GM18508 (cell line): ENCODE data around the gene ATP6AP1.

ENCODE experiments used
- ATAC-seq: cut with Tn5 transposase; IDR thresholded peaks from one replicate; pipeline ENCODE4 v1.9.1; 2021; ENCODE audit warnings: moderate number of reproducible peaks; ENCODE audit not compliant: insufficient read depth, unreplicated experiment

Gene ATP6AP1

DNA sequence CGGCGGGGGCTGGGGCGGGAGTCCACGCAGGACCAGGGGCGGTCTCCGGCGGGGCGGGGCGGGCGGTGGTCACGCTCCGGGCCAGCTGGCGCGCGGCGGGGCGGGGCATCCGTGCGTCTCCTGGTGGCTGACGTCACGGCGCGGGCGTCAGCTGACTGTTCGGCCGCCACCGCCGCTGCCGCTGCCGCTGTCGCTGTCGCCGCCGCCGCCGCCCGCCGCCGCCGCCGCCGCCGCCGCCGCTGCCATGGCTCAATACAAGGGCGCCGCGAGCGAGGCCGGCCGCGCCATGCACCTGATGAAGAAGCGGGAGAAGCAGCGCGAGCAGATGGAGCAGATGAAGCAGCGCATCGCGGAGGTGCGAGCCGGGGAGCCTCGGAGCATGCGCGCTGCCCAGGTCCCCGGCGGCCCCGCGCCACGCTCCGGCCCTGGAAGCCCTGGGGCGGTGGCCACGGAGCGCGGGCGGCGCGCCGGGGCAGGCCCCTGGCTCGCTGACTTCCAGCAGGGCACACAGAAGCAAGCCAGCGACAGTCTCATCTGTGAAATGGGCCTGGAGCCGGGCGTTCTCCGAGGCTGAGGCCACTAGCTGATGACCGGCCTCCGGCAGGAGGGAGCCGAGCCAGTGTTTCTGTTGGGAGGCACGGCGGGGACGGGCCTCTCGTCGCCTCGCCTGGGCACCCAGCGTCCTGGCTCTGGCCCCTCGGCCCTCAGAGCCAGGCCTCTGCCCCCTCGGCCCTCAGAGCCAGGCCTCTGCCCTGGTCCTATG is 15.7 kb downstream of the ATP6AP1 start, which contains the start of gene FAM50A:
Gene FAM50A (plus strand): TSS at position 150 of the 763 bp plus-strand sequence. CDS start 95 bp downstream, at position 245.
- no peak for ATAC-seq

GRCh38 chrX:154444755-154445246 is 16.3 kb downstream of the ATP6AP1 start:
- ATAC-seq = no peak

- no peak for ATAC-seq
These were observed 17.3 kb downstream of the ATP6AP1 start for GRCh38 chrX:154445776-154446175.

DNA sequence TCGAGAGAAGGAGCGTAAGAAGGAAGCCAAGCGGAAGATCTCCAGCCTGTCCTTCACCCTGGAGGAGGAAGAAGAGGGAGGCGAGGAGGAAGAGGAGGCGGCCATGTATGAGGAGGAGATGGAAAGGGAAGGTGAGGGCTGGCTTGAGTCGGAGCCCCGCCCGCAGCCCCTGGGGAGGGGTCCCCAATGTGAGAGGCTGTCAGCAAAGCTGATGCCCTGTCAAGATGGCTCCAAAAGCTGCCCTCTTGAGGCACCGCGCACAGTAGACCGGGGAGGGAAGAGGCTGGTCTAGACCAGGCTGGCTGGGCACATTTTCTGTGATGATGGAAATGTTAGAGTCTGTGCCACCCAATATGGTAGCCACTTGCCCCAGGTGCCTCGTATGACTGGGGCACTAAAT is 18.0 kb downstream of the ATP6AP1 start:
- no peak for ATAC-seq

- ATAC-seq = no peak
These were observed 20.0 kb downstream of the ATP6AP1 start for GRCh38 chrX:154448484-154448883.

- no peak for ATAC-seq
These were observed 21.1 kb downstream of the ATP6AP1 start for GRCh38 chrX:154449618-154450017.

DNA sequence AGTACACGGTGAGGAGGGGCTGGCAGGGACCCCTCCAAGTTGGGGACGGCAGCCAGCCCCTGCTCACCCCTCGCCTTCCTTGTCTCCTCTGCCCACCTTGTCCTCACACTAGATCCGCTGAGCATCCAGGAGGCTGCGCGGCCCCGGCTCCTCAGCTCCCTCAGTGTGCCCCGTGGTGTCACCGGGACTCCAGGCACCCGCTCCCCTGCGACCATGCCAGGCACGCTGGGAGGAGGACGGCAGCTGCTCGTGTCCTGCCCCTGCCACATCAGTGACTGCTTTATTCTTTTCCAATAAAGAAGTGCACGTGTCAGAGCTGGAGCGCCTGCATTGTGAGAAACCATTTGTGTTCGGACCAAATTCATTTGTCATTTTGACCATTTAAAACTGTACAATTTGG is 21.8 kb downstream of the ATP6AP1 start:
- no peak for ATAC-seq

DNA sequence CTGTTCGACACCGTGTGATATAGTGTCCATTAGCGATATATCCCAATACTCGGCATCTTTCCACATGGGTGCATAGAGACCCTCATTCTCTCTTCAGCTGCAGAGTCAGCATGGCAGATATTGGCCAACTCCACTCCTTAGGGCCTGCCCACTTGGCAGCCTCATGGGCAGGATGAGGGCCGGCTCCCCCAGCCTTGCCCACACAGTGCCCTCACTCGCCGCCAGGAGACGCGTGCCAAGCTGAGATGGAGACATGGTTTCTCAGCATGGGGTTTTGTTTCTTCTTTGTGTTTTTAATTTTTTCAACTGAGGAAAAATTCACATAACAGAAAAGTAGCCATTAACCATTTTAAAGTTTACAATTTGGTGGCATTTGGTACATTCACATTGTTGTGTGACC is 24.3 kb downstream of the ATP6AP1 start:
- no peak for ATAC-seq

DNA sequence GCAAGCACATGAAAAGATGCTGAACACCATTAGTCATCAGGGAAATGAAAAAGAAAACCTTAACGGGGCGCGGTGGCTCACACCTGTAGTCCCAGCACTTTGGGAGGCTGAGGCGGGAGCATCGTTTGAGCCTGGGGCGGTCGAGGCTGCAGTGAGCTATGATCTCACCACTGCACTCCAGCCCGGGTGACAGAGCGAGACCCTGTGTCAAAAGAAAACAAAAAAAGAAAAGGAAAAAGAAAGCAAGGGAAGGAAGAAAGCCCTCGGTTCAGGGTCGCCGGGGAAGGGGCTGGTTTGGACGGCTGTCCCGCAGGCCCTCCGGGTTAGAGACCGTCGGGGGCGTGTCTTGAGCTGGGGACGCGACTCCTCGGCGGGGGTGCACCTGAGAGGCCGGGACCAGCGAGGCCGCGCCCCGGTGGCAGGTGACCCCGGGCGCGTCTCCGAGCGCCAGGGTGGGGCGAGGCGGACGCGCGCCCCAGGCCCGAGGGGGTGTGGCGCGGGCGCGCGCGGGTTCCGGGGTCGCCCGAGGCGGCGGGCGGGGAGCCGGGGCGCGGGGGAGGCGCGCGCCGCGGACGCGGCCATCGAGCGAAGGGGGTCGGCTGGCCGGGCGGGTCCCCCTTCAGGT is 29.1 kb downstream of the ATP6AP1 start:
- no peak for ATAC-seq

DNA sequence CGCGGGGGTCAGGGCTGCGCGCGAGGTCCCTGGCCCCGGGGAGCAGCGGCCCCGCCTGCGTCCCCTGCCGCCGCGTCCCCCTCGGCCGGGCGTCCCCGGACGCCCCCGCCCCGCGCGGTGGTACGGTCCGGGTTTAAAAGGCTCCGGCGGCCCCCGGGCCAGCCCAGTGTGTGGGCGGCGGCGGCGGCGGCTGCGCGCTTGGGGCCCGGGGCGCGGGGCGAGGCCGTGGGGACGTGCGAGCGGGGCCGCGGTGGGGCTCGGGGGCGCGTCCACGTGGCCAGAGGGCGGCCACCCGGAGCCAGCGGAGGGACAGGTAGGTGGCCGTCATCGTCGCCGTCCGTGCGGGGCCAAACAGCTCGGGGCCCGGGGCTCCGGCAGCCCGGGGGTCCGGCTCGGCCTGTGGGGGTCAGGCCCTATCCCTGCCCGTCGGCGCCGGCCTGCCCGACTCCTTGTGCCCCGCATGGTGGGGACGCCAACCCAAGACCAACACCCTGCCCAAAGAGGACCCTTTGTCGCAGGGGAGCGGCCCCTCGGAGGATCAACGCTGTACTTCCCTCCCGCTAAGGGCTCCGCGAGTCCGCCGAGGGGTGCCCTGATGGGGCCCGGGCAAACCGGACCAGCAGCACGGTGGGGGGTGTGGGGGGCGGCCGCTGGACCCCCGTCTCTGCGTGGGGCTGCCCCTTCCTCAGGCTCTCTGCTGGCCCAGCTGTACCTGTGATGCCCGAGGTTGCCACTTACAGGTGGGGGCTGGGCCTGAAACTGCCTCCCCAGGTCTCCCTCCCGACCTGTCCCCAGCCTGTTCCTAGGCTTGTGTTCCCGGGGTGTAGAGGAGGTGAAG is 29.9 kb downstream of the ATP6AP1 start, which contains the start of gene PLXNA3:
Gene PLXNA3 (plus strand): TSS at position 166 of the 838 bp plus-strand sequence. CDS start 1,903 bp downstream, outside the sequence.
- no peak for ATAC-seq

DNA sequence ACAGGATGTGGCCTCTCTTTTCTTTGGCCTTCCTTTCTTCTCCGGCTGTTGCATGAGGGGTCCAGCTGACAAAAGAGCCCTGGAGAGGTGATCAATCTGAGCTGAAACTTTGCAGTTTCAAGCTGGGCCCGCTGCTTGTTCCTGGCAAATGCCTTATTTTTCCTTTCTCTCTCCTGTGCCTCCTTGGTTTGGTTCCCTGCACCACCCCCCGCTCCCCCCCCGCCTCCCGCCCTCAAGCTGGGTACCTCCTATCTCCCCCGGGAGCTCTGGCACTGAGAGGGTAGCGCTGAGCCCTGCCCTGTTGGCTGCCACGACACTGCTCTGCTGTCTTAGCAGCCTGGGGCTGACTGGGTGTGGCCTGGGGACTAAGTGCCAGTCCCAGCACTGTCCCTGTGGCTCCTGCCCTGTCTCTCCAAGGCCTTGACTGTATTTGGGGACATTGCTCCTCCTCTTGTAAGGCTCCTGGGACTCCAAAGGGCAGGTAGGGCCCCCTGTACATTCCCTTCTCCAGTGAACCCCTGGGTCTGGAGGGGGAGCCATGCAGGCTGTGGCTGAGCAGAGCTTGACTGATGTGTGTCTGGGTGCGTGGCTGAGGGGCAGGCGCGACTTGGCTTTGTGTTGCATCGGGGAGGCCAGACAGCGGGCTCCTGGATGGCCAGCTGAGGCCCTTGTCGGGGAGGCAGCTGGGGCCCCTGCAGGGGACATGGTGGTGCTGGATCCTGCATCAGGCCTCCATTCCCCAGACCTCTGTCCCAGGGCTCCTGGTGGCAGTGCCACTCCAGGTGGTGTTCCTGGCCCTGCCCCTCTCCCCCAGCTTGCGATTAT is 30.7 kb downstream of the ATP6AP1 start:
- no peak for ATAC-seq

- ATAC-seq = no peak
These were observed 31.4 kb downstream of the ATP6AP1 start for GRCh38 chrX:154459832-154460231.

DNA sequence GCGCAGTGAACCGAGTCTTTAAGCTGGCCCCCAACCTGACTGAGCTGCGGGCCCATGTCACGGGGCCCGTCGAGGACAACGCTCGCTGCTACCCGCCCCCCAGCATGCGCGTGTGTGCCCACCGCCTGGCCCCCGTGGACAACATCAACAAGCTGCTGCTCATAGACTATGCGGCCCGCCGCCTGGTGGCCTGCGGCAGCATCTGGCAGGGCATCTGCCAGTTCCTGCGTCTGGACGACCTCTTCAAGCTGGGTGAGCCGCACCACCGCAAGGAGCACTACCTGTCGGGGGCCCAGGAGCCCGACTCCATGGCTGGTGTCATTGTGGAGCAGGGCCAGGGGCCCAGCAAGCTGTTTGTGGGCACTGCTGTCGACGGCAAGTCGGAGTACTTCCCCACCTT is 31.8 kb downstream of the ATP6AP1 start:
- ATAC-seq = no peak

GRCh38 chrX:154462396-154462795 is 33.9 kb downstream of the ATP6AP1 start:
- ATAC-seq = no peak

DNA sequence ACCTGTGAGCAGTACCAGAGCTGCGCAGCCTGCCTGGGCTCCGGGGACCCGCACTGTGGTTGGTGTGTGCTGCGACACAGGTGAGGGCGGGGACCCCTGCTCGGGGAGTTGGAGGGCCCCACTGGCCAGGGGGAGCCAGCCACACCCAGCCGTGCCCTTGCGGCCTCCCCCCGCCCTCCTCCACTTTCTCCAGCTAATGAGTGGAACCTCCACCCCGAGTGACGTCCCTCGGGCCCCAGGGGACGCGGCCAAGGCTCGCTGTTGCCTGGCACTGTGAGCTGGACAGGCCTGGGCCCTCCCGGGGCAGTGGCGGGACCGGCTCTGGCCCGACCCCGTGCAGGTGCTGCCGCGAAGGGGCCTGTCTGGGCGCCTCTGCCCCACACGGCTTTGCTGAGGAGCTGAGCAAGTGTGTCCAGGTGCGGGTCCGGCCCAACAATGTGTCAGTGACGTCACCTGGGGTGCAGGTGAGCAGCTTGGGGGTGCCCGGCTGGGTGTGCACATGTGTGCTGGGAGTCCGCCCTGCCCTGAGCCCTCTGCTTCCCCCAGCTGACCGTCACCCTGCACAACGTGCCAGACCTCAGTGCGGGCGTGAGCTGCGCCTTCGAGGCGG is 35.2 kb downstream of the ATP6AP1 start:
- ATAC-seq = no peak

GRCh38 chrX:154464806-154465365 is 36.4 kb downstream of the ATP6AP1 start:
- no peak for ATAC-seq

GRCh38 chrX:154465601-154466000 is 37.1 kb downstream of the ATP6AP1 start:
- ATAC-seq = no peak

- no peak for ATAC-seq
These were observed 37.6 kb downstream of the ATP6AP1 start for GRCh38 chrX:154466036-154466435.

DNA sequence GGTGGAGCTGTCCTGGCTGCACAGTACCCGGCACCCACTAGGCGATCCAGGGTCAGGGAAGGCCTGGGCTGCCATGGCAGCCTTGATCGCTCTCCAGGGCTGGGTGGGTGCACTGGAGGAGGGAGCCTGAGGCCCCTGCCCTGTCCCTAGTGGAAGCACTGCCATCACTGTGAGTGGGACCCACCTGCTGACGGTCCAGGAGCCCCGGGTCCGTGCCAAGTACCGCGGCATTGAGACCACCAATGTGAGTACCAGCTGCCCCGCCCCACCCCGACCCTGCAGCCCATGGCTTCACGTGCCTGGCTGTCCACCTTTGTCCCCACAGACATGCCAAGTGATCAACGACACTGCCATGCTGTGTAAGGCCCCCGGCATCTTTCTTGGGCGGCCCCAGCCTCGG is 38.4 kb downstream of the ATP6AP1 start:
- no peak for ATAC-seq
